MM.1S (cell line): ENCODE data around the gene SERBP1.

Source experiments
- DNase-seq: peaks from one replicate; pipeline ENCODE4 v3.0.0-alpha.2; 2015
- H2AFZ ChIP-seq: fragments of 300-600 bp; sonication (generic); 2 replicates; pipeline ENCODE4 v1.6.0; 2016; ENCODE audit warnings: antibody characterized with exemption, low read length
- H3F3A ChIP-seq: fragments of 300-600 bp; sonication (generic); 2 replicates; pipeline ENCODE4 v1.6.1; 2016; ENCODE audit warnings: mild to moderate bottlenecking, antibody characterized with exemption, low read length, moderate library complexity, mixed read lengths; ENCODE audit not compliant: insufficient read depth
- H3K27ac ChIP-seq: fragments of 300-600 bp; sonication (generic); 2 replicates; pipeline ENCODE4 v1.5.1; 2016; ENCODE audit warnings: mild to moderate bottlenecking, low read length
- H3K27me3 ChIP-seq: fragments of 300-600 bp; sonication (generic); replicated peaks from 2 replicates; pipeline ENCODE4 v1.6.0; 2016; ENCODE audit warnings: low read length; ENCODE audit not compliant: insufficient read depth
- H3K36me3 ChIP-seq: fragments of 300-600 bp; sonication (generic); replicated peaks from 2 replicates; pipeline ENCODE4 v1.6.1; 2016; ENCODE audit warnings: mild to moderate bottlenecking, low read length, mixed read lengths; ENCODE audit not compliant: insufficient read depth
- H3K4me1 ChIP-seq: fragments of 300-600 bp; sonication (generic); 2 replicates; pipeline ENCODE4 v1.6.1; 2016; ENCODE audit warnings: low read length, mixed read lengths
- H3K4me2 ChIP-seq: fragments of 300-600 bp; sonication (generic); 2 replicates; pipeline ENCODE4 v1.6.0; 2016; ENCODE audit warnings: low read depth, low read length
- H3K4me3 ChIP-seq: fragments of 300-600 bp; sonication (generic); 2 replicates; pipeline ENCODE4 v1.5.1; 2016; ENCODE audit warnings: low read length, mixed read lengths
- H3K79me2 ChIP-seq: fragments of 300-600 bp; sonication (generic); 2 replicates; pipeline ENCODE4 v1.6.1; 2016; ENCODE audit warnings: mixed run types, low read length, mixed read lengths
- H3K9ac ChIP-seq: fragments of 300-600 bp; sonication (generic); 2 replicates; pipeline ENCODE4 v1.6.1; 2016; ENCODE audit warnings: low read length, mixed read lengths
- H3K9me2 ChIP-seq: fragments of 300-600 bp; sonication (generic); replicated peaks from 2 replicates; pipeline ENCODE4 v1.6.1; 2016; ENCODE audit warnings: mild to moderate bottlenecking, low read length, mixed read lengths; ENCODE audit not compliant: insufficient read depth
- H3K9me3 ChIP-seq: fragments of 300-600 bp; sonication (generic); replicated peaks from 2 replicates; pipeline ENCODE4 v1.6.1; 2016; ENCODE audit warnings: mild to moderate bottlenecking, low read length, mixed read lengths; ENCODE audit not compliant: insufficient read depth
- H4K20me1 ChIP-seq: fragments of 300-600 bp; sonication (generic); 2 replicates; pipeline ENCODE4 v1.6.1; 2016; ENCODE audit warnings: mild to moderate bottlenecking, low read length, moderate library complexity, mixed read lengths; ENCODE audit not compliant: insufficient read depth
- EZH2 ChIP-seq: fragments of 300-600 bp; sonication (generic); optimal IDR thresholded peaks from 2 replicates; pipeline ENCODE3; 2017; ENCODE audit warnings: low read depth, mild to moderate bottlenecking, antibody characterized with exemption, low read length, mixed read lengths
- EZH2phosphoT487 ChIP-seq: fragments of 300-600 bp; sonication (generic); IDR thresholded peaks from 2 replicates; pipeline ENCODE4 v1.6.1; 2018; ENCODE audit warnings: antibody characterized with exemption, low read length
- TF ChIP-seq, protein P1 (sequence below): fragments of 300-600 bp; sonication (generic); IDR thresholded peaks from 2 replicates; pipeline ENCODE4 v1.5.1; 2016; ENCODE audit warnings: antibody characterized with exemption, low read length, mixed read lengths

The SERBP1 gene

DNA sequence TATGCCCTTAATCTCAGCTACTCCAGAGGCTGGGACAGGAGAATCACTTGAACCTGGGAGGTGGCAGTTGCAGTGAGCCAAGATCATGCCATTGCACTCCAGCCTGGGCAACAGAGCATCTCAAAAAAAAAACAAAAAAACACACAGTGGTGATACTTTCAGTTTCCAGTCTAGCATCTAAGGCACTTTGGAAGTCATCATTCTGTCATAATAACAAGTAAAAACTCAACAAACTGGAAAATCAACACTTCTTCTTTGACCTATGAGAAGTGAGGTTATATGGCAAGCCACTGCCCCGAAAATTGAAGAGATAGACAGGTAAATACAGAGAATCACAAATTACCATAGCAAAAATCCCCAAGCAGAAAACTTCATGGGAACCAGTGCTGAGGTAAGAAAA lies 70.6 kb downstream of the SERBP1 start:
- H3K4me2 ChIP-seq: no peak overlapping the region

More for the DNA sequence above, 70.6 kb downstream of the SERBP1 start:
- Histone ChIP-seq H4K20me1 (no peaks in the 10 kb centered on the region), H3K9me2 (no peaks in the 10 kb centered on the region), H3K9ac (no peak overlapping the region), H3K4me3 (no peak overlapping the region), H3F3A (no peaks in the 10 kb centered on the region), H3K27me3 (no peaks in the 10 kb centered on the region), H3K4me1 (no peaks in the 10 kb centered on the region), H2AFZ (no peak overlapping the region), H3K27ac (no peak overlapping the region), H3K79me2 (no peaks in the 10 kb centered on the region), H3K36me3 (no peaks in the 10 kb centered on the region), H3K9me3 (no peaks in the 10 kb centered on the region)
- no peak for TF ChIP-seq EZH2
- TF ChIP-seq, protein P1, sequence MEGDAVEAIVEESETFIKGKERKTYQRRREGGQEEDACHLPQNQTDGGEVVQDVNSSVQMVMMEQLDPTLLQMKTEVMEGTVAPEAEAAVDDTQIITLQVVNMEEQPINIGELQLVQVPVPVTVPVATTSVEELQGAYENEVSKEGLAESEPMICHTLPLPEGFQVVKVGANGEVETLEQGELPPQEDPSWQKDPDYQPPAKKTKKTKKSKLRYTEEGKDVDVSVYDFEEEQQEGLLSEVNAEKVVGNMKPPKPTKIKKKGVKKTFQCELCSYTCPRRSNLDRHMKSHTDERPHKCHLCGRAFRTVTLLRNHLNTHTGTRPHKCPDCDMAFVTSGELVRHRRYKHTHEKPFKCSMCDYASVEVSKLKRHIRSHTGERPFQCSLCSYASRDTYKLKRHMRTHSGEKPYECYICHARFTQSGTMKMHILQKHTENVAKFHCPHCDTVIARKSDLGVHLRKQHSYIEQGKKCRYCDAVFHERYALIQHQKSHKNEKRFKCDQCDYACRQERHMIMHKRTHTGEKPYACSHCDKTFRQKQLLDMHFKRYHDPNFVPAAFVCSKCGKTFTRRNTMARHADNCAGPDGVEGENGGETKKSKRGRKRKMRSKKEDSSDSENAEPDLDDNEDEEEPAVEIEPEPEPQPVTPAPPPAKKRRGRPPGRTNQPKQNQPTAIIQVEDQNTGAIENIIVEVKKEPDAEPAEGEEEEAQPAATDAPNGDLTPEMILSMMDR: no peak
- no peak for TF ChIP-seq EZH2phosphoT487
- DNase-seq: peak; percentile 27
